Caco-2 (cell line): ENCODE results near the gene FOXN3. TPM values are rescaled to one million over a fixed set of nuclear protein-coding genes. Genes with fewer than 3 reads are reported as not detected.

ENCODE experiments used
- BruUV-seq: library from RNA; stranded (reverse); fragments of 400-500 nt; replicated peaks from 2 replicates; lab custom pipeline; 2021; lab: Mats Ljungman, UMichigan
- CTCF ChIA-PET: fragments of 300-600 bp; sonication (Branson Sonifier 250); formaldehyde crosslinking; loops from one replicate; lab custom pipeline; 2022; ENCODE audit warnings: antibody characterized with exemption; lab: Charles Lee
- POLR2A ChIA-PET: fragments of 300-600 bp; sonication (Branson Sonifier 250); formaldehyde crosslinking; loops from one replicate; lab custom pipeline; 2022; ENCODE audit warnings: antibody characterized with exemption; lab: Charles Lee
- DNase-seq, 2 experiments: peaks; one replicate each; pipeline versions ENCODE4 v3.0.0 to v3.0.0-alpha.2; 2020 to 2022
- H3K27me3 ChIP-seq: replicated peaks from 2 replicates; pipeline ENCODE4 v1.6.0; 2011; ENCODE audit warnings: low read length; ENCODE audit not compliant: control insufficient read depth, insufficient read depth
- H3K36me3 ChIP-seq: 2 replicates; pipeline ENCODE4 v1.5.1; 2011; ENCODE audit warnings: low read length; ENCODE audit not compliant: control insufficient read depth, insufficient read depth
- H3K4me1 ChIP-seq: fragments of 250-450 bp; sonication (Bioruptor Pico); 2 replicates; pipeline ENCODE4 v1.5.1; 2020; ENCODE audit warnings: mild to moderate bottlenecking
- H3K4me3 ChIP-seq: 2 replicates; pipeline ENCODE4 v1.5.1; 2011; ENCODE audit warnings: low read depth, mild to moderate bottlenecking, control low read depth, low read length
- H3K9me3 ChIP-seq: fragments of 250-450 bp; sonication (Bioruptor Pico); 2 replicates; pipeline ENCODE4 v1.5.1; 2020; ENCODE audit warnings: mild to moderate bottlenecking, moderate library complexity
- H3K27ac Mint-ChIP-seq: one replicate; pipeline ENCODE4 v1.8.0; 2022; ENCODE audit warnings: mixed read lengths; ENCODE audit not compliant: unreplicated experiment
- H3K27me3 Mint-ChIP-seq: one replicate; pipeline ENCODE4 v1.8.0; 2022; ENCODE audit warnings: mixed read lengths; ENCODE audit not compliant: insufficient read depth, unreplicated experiment
- H3K36me3 Mint-ChIP-seq: one replicate; pipeline ENCODE4 v1.8.0; 2022; ENCODE audit warnings: mild to moderate bottlenecking, mixed read lengths; ENCODE audit not compliant: insufficient read depth, unreplicated experiment
- H3K4me1 Mint-ChIP-seq: one replicate; pipeline ENCODE4 v1.8.0; 2022; ENCODE audit warnings: low read depth, mixed read lengths; ENCODE audit not compliant: unreplicated experiment
- H3K4me3 Mint-ChIP-seq: one replicate; pipeline ENCODE4 v1.8.0; 2022; ENCODE audit warnings: mild to moderate bottlenecking, moderate library complexity, mixed read lengths; ENCODE audit not compliant: unreplicated experiment
- H3K9me3 Mint-ChIP-seq: one replicate; pipeline ENCODE4 v1.8.0; 2022; ENCODE audit warnings: mixed read lengths; ENCODE audit not compliant: unreplicated experiment
- intact Hi-C: fragments of 100-400 bp; cut with micrococcal nuclease; formaldehyde crosslinking; loops from one replicate; pipeline ENCODE4 v1.10.0; 2022; ENCODE audit not compliant: unreplicated experiment
- total RNA-seq: library from RNA; stranded (reverse); gene quantifications from 2 replicates; pipeline ENCODE4 v1.2.3, GENCODE V29; 2022
- TF ChIP-seq, protein P1 (sequence below), 2 experiments: fragments of 200-600 bp in 1 of 2; IDR thresholded peaks; 1 replicate in 1 of 2; 2 replicates in 1 of 2; pipeline versions ENCODE4 v1.5.1 to v1.8.0; 2011 to 2022; ENCODE audit warnings: antibody characterized with exemption in 1 of 2, control low read depth in 1 of 2, inconsistent platforms in 1 of 2, low read depth in 1 of 2, low read length in 1 of 2, mild to moderate bottlenecking in 1 of 2, moderate library complexity in 1 of 2; ENCODE audit not compliant: insufficient read depth in 1 of 2, severe bottlenecking in 1 of 2, unreplicated experiment in 1 of 2

The FOXN3 gene
- total RNA-seq, 1 experiment from 2014 or later: 20.6 TPM

DNA sequence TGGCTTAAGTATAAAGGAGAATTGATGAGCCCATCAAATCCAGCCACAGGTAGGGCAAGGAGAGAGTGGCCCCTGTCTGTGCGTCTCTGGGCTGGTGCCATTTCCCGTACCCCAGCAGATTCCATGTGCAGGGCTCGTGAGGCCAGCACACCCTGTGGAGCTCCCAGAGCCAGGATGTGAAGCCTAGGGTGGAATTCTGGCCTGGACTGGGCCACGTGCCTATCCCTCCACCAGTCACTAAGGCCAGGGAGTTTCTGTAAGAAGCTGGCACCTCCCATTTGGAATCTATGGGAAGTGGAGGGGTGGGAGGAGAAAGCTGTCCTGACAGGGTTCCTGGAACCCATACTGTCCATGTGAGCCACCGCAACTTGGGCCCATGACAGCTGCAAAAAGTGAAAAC, 148.5 kb downstream of the FOXN3 start:
- Mint-ChIP-seq H3K27me3 (no peaks in the 10 kb centered on the region), H3K27ac (no peak overlapping the region), H3K36me3 (no peaks in the 10 kb centered on the region), H3K4me1 (no peaks in the 10 kb centered on the region), H3K9me3 (no peaks in the 10 kb centered on the region), H3K4me3 (no peak overlapping the region)
- no peak overlapping the region for H3K4me3 ChIP-seq
- ChIA-PET CTCF (no interaction called here), POLR2A (no interaction called here)
- TF ChIP-seq, protein P1, sequence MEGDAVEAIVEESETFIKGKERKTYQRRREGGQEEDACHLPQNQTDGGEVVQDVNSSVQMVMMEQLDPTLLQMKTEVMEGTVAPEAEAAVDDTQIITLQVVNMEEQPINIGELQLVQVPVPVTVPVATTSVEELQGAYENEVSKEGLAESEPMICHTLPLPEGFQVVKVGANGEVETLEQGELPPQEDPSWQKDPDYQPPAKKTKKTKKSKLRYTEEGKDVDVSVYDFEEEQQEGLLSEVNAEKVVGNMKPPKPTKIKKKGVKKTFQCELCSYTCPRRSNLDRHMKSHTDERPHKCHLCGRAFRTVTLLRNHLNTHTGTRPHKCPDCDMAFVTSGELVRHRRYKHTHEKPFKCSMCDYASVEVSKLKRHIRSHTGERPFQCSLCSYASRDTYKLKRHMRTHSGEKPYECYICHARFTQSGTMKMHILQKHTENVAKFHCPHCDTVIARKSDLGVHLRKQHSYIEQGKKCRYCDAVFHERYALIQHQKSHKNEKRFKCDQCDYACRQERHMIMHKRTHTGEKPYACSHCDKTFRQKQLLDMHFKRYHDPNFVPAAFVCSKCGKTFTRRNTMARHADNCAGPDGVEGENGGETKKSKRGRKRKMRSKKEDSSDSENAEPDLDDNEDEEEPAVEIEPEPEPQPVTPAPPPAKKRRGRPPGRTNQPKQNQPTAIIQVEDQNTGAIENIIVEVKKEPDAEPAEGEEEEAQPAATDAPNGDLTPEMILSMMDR (IDR thresholded peaks at IDR 0.05; ENCODE audit: insufficient read depth in 1 of 2, low read depth in 1 of 2, low read length in 1 of 2, severe bottlenecking in 1 of 2, unreplicated experiment in 1 of 2): no peak
- intact Hi-C loops: no loop called here
- no peaks in the 10 kb centered on the region for H3K36me3 ChIP-seq
- no peaks in the 10 kb centered on the region for H3K27me3 ChIP-seq
- BruUV-seq: no TSS peak
- DNase-seq: no peak
- no peaks in the 10 kb centered on the region for H3K4me1 ChIP-seq
- no peaks in the 10 kb centered on the region for H3K9me3 ChIP-seq

DNA sequence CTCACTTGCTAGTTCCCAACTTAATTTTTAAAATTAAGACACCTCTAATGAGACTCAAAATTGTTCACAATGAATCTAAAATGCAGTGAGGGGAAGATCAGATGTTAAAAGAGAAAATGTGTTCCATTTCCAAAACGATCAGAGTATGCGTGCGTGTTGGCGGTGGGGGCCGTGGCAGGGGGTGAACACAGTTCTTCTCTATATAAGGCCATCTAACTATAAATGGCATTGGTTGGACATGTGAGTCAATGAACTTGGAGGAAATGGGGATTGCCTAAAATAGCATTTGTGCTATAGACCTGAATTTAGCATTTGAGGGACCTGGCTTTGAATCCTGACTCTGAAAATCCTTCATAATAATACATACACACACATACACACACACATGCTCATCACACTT, 149.4 kb downstream of the FOXN3 start:
- H3K4me3 ChIP-seq: no peak overlapping the region
- ChIA-PET POLR2A (no interaction called here), CTCF (interaction anchor here (0.6 kb wide), 1 partner anchor 294 kb away, joined by 4 read pairs; no protein-coding TSS in a partner anchor)
- H3K4me1 ChIP-seq: no peaks in the 10 kb centered on the region
- no peaks in the 10 kb centered on the region for H3K9me3 ChIP-seq
- H3K4me1 Mint-ChIP-seq: no peaks in the 10 kb centered on the region
- no peaks in the 10 kb centered on the region for H3K36me3 ChIP-seq
- no peak for DNase-seq
- no peak overlapping the region for H3K27ac Mint-ChIP-seq
- intact Hi-C loops: no loop called here
- BruUV-seq: no TSS peak
- H3K36me3 Mint-ChIP-seq: no peaks in the 10 kb centered on the region
- TF ChIP-seq, protein P1 (IDR thresholded peaks at IDR 0.05; ENCODE audit: insufficient read depth in 1 of 2, low read depth in 1 of 2, low read length in 1 of 2, severe bottlenecking in 1 of 2, unreplicated experiment in 1 of 2): no peak
- H3K27me3 Mint-ChIP-seq: no peaks in the 10 kb centered on the region
- no peaks in the 10 kb centered on the region for H3K27me3 ChIP-seq
- no peaks in the 10 kb centered on the region for H3K9me3 Mint-ChIP-seq
- no peak overlapping the region for H3K4me3 Mint-ChIP-seq

DNA sequence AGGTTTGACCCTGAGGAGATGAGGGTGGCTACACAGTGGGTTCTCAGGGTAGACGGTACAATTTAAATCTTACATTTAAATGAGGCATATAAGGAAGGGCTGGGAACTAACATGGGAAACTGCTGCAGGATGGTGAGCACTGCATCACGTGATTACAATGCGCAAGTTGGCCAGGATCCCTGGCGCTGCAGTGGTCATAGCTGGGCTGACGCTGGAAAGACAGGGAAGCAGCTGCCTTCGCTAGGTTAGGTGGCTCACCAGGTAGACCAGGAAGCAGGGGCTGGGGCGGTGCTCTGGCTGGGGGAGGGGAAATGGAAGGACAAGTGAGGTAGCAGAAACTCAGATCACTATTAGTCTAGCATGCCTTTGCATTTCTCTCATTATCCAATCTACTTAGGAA, 149.9 kb downstream of the FOXN3 start:
- H3K4me1 ChIP-seq: no peaks in the 10 kb centered on the region
- Mint-ChIP-seq H3K4me1 (no peaks in the 10 kb centered on the region), H3K27me3 (no peaks in the 10 kb centered on the region), H3K9me3 (no peaks in the 10 kb centered on the region), H3K4me3 (no peak overlapping the region), H3K27ac (no peak overlapping the region), H3K36me3 (no peaks in the 10 kb centered on the region)
- H3K27me3 ChIP-seq: no peaks in the 10 kb centered on the region
- no peak overlapping the region for H3K4me3 ChIP-seq
- no TSS peak for BruUV-seq
- intact Hi-C loops: no loop called here
- H3K36me3 ChIP-seq: no peaks in the 10 kb centered on the region
- no peak for DNase-seq
- H3K9me3 ChIP-seq: no peaks in the 10 kb centered on the region
- TF ChIP-seq, protein P1 (IDR thresholded peaks at IDR 0.05; ENCODE audit: insufficient read depth in 1 of 2, low read depth in 1 of 2, low read length in 1 of 2, severe bottlenecking in 1 of 2, unreplicated experiment in 1 of 2): no peak
- ChIA-PET POLR2A (no interaction called here), CTCF (no interaction called here)
